ENCODE data around the gene PATL2.
"Not testable (repeated sequence)": the region's sequence is repeated elsewhere in the genome, so short reads cannot be mapped to it uniquely, and the experiment has no call there.

The PATL2 gene

GRCh38 chr15:44729408-44730127 lies 18.4 kb upstream of the PATL2 start:
- Histone ChIP-seq H3K9ac (ENCODE audit: low read depth, low read length, poor library complexity) (peak overlapping the region; percentile 85), H3K27me3 (ENCODE audit: control insufficient read depth in 3 of 3, insufficient read depth in 3 of 3, low read depth in 1 of 3, low read length in 3 of 3) (peaks cover 0 to 7% (median 2%) of the 10 kb centered on the region in 3 experiments), H2BK15ac (ENCODE audit: low read length) (no peak overlapping the region), H3K4me1 (ENCODE audit: control insufficient read depth in 2 of 2, insufficient read depth in 1 of 2, low read depth in 1 of 2, low read length in 2 of 2) (peaks cover 2 to 4% of the 10 kb centered on the region in 2 donors), H3K4ac (ENCODE audit: low read length) (no peak overlapping the region), H2AFZ (ENCODE audit: low read length) (peak overlapping the region; percentile 83), H3K14ac (ENCODE audit: low read length) (peak overlapping the region; percentile 3), H3K9me3 (replicated peaks in 1 of 2; ENCODE audit: control insufficient read depth in 2 of 2, insufficient read depth in 1 of 2, low read depth in 1 of 2, low read length in 2 of 2) (no peaks in the 10 kb centered on the region), H3K36me3 (replicated peaks in 1 of 2; ENCODE audit: control insufficient read depth in 2 of 2, insufficient read depth in 2 of 2, low read length in 2 of 2) (peaks cover 0 to 14% of the 10 kb centered on the region in 2 donors), H4K8ac (ENCODE audit: low read depth, low read length) (no peak overlapping the region), H2AK5ac (ENCODE audit: low read depth, low read length) (no peak overlapping the region), H2BK12ac (ENCODE audit: low read length) (no peak overlapping the region), H4K91ac (ENCODE audit: low read depth, low read length, poor library complexity) (no peak overlapping the region), H3K27ac (replicated peaks; ENCODE audit: low read length) (no peak overlapping the region), H2BK5ac (ENCODE audit: low read length) (peak overlapping the region; percentile 10), H3K4me2 (ENCODE audit: insufficient read depth, low read length, poor library complexity, severe bottlenecking) (peak overlapping the region; percentile 95), H3K4me3 (ENCODE audit: low read length in 2 of 2) (peak overlapping the region; percentile 56 to 80), H2BK120ac (ENCODE audit: low read depth, low read length) (peak overlapping the region; percentile 68), H3K79me1 (ENCODE audit: low read depth, low read length) (no peaks in the 10 kb centered on the region), H3K18ac (ENCODE audit: low read length) (peak overlapping the region; percentile 55), H3K23ac (ENCODE audit: low read depth, low read length, poor library complexity) (peak overlapping the region; percentile 66)
- no peak for DNase-seq (ENCODE audit: low spot score)
- no CpG with 5 or more reads among the region's 21 CpGs for WGBS, 2 donors (ENCODE audit: extremely low coverage in 2 of 2, insufficient read length in 2 of 2, insufficient replicate concordance in 1 of 2)

- Histone ChIP-seq H2BK12ac (ENCODE audit: low read length) (no peak overlapping the region), H3K27ac (replicated peaks; ENCODE audit: low read length) (no peak overlapping the region), H3K18ac (ENCODE audit: low read length) (peak overlapping the region; percentile 55), H3K27me3 (ENCODE audit: control insufficient read depth in 3 of 3, insufficient read depth in 3 of 3, low read depth in 1 of 3, low read length in 3 of 3) (peaks cover 0 to 7% (median 2%) of the 10 kb centered on the region in 3 experiments), H3K9ac (ENCODE audit: low read depth, low read length, poor library complexity) (peak overlapping the region; percentile 85), H3K9me3 (replicated peaks in 1 of 2; ENCODE audit: control insufficient read depth in 2 of 2, insufficient read depth in 1 of 2, low read depth in 1 of 2, low read length in 2 of 2) (no peaks in the 10 kb centered on the region), H2AFZ (ENCODE audit: low read length) (peak overlapping the region; percentile 83), H4K8ac (ENCODE audit: low read depth, low read length) (no peak overlapping the region), H3K4me1 (ENCODE audit: control insufficient read depth in 2 of 2, insufficient read depth in 1 of 2, low read depth in 1 of 2, low read length in 2 of 2) (peaks cover 2 to 4% of the 10 kb centered on the region in 2 donors), H3K14ac (ENCODE audit: low read length) (peak overlapping the region; percentile 3), H2BK5ac (ENCODE audit: low read length) (peak overlapping the region; percentile 10), H3K23ac (ENCODE audit: low read depth, low read length, poor library complexity) (peak overlapping the region; percentile 66), H2AK5ac (ENCODE audit: low read depth, low read length) (no peak overlapping the region), H3K4ac (ENCODE audit: low read length) (no peak overlapping the region), H3K4me3 (ENCODE audit: low read length in 2 of 2) (peak overlapping the region; percentile 56 to 80), H2BK120ac (ENCODE audit: low read depth, low read length) (peak overlapping the region; percentile 68), H3K4me2 (ENCODE audit: insufficient read depth, low read length, poor library complexity, severe bottlenecking) (peak overlapping the region; percentile 95), H2BK15ac (ENCODE audit: low read length) (no peak overlapping the region), H3K36me3 (replicated peaks in 1 of 2; ENCODE audit: control insufficient read depth in 2 of 2, insufficient read depth in 2 of 2, low read length in 2 of 2) (peaks cover 0 to 14% of the 10 kb centered on the region in 2 donors), H3K79me1 (ENCODE audit: low read depth, low read length) (no peaks in the 10 kb centered on the region), H4K91ac (ENCODE audit: low read depth, low read length, poor library complexity) (no peak overlapping the region)
- peak; percentile 75 for DNase-seq (ENCODE audit: low spot score)
- no CpG with 5 or more reads among the region's 36 CpGs for WGBS, 2 donors (ENCODE audit: extremely low coverage in 2 of 2, insufficient read length in 2 of 2, insufficient replicate concordance in 1 of 2)
Observed at GRCh38 chr15:44728576-44729407, 17.7 kb upstream of the PATL2 start.

GRCh38 chr15:44728232-44728575 lies 17.1 kb upstream of the PATL2 start:
- H2AK5ac ChIP-seq (ENCODE audit: low read depth, low read length); H2BK5ac ChIP-seq (ENCODE audit: low read length); H2BK120ac ChIP-seq (ENCODE audit: low read depth, low read length); H3K9ac ChIP-seq (ENCODE audit: low read depth, low read length, poor library complexity); H3K23ac ChIP-seq (ENCODE audit: low read depth, low read length, poor library complexity); H3K18ac ChIP-seq (ENCODE audit: low read length); H4K8ac ChIP-seq (ENCODE audit: low read depth, low read length); H3K79me1 ChIP-seq (ENCODE audit: low read depth, low read length); H3K4me1 ChIP-seq (ENCODE audit: control insufficient read depth in 2 of 2, insufficient read depth in 1 of 2, low read depth in 1 of 2, low read length in 2 of 2); DNase-seq (ENCODE audit: low spot score); H3K4ac ChIP-seq (ENCODE audit: low read length); H3K14ac ChIP-seq (ENCODE audit: low read length); H2BK12ac ChIP-seq (ENCODE audit: low read length); H3K27ac ChIP-seq (replicated peaks; ENCODE audit: low read length); H2BK15ac ChIP-seq (ENCODE audit: low read length); H3K27me3 ChIP-seq (ENCODE audit: control insufficient read depth in 3 of 3, insufficient read depth in 3 of 3, low read depth in 1 of 3, low read length in 3 of 3); H4K91ac ChIP-seq (ENCODE audit: low read depth, low read length, poor library complexity); H3K9me3 ChIP-seq (replicated peaks in 1 of 2; ENCODE audit: control insufficient read depth in 2 of 2, insufficient read depth in 1 of 2, low read depth in 1 of 2, low read length in 2 of 2): not testable (repeated sequence)
- Histone ChIP-seq H2AFZ (ENCODE audit: low read length) (peak overlapping the region; percentile 83), H3K4me2 (ENCODE audit: insufficient read depth, low read length, poor library complexity, severe bottlenecking) (peak overlapping the region; percentile 95), H3K4me3 (ENCODE audit: low read length in 2 of 2) (peak overlapping the region in 1 of 2 donors; percentile 56), H3K36me3 (replicated peaks in 1 of 2; ENCODE audit: control insufficient read depth in 2 of 2, insufficient read depth in 2 of 2, low read length in 2 of 2) (peaks cover 0 to 14% of the 10 kb centered on the region in 2 donors)
- WGBS, 2 donors (ENCODE audit: extremely low coverage in 2 of 2, insufficient read length in 2 of 2, insufficient replicate concordance in 1 of 2): no CpG with 5 or more reads among the region's 5 CpGs

Data from neuronal stem cell (in vitro differentiated cells).